HepG2 (cell line): Measurements from ENCODE around the gene RPL18. TPM values are rescaled to one million over a fixed set of nuclear protein-coding genes. Genes with fewer than 3 reads are reported as not detected.

Experiments used
- AGO1 ChIP-seq: fragments of 200-400 bp; formaldehyde crosslinking; IDR thresholded peaks from 2 replicates; pipeline ENCODE4 v1.6.1; 2017; ENCODE audit warnings: mild to moderate bottlenecking, low read depth, low read length, moderate library complexity; ENCODE audit not compliant: poor library complexity, severe bottlenecking
- ATF4 ChIP-seq, 2 experiments: fragments of 450-650 bp in 1 of 2; sonication (generic) in 1 of 2; formaldehyde crosslinking; IDR thresholded peaks; 2 replicates each; pipeline versions ENCODE4 v1.5.0 to v1.8.0; 2020 to 2022; ENCODE audit warnings: mild to moderate bottlenecking in 1 of 2, missing genetic modification reagents in 1 of 2
- ATF7 ChIP-seq, 2 experiments: fragments of 450-650 bp in 1 of 2; sonication (generic) in 1 of 2; formaldehyde crosslinking in 1 of 2; IDR thresholded peaks; 2 replicates each; pipeline versions ENCODE4 v1.4.0 to v1.6.1; 2016 to 2020; ENCODE audit warnings: antibody characterized with exemption in 1 of 2, mild to moderate bottlenecking in 1 of 2, missing genetic modification reagents in 1 of 2
- CENPT ChIP-seq: sonication (generic); formaldehyde crosslinking; IDR thresholded peaks from 2 replicates; pipeline ENCODE4 v1.8.0; 2022; ENCODE audit warnings: low read depth, mild to moderate bottlenecking, moderate library complexity, missing genetic modification reagents
- CENPX ChIP-seq: sonication (generic); formaldehyde crosslinking; IDR thresholded peaks from 2 replicates; pipeline ENCODE4 v1.9.0; 2021; ENCODE audit warnings: mild to moderate bottlenecking, missing genetic modification reagents, moderate library complexity
- ERF ChIP-seq: IDR thresholded peaks from 2 replicates; pipeline ENCODE4 v1.6.1; 2018; ENCODE audit warnings: missing biosample characterization, missing genetic modification reagents
- GTF2F1 ChIP-seq: fragments of 150-350 bp; IDR thresholded peaks from 2 replicates; pipeline ENCODE4 v1.6.1; 2014; ENCODE audit warnings: low read length
- MAFF ChIP-seq: IDR thresholded peaks from 2 replicates; pipeline ENCODE4 v1.6.1; 2011; ENCODE audit warnings: low read depth, low read length, improper control_type of control experiment
- PATZ1 ChIP-seq: sonication (generic); formaldehyde crosslinking; IDR thresholded peaks from 2 replicates; pipeline ENCODE4 v1.4.0; 2020; ENCODE audit warnings: missing genetic modification reagents
- PCBP1 ChIP-seq: fragments of 200-400 bp; formaldehyde crosslinking; IDR thresholded peaks from 2 replicates; pipeline ENCODE4 v1.6.1; 2017; ENCODE audit warnings: mild to moderate bottlenecking, low read depth, low read length, borderline replicate concordance
- REL ChIP-seq: sonication (generic); formaldehyde crosslinking; conservative IDR thresholded peaks from 2 replicates; pipeline ENCODE4 v1.8.0; 2022; ENCODE audit warnings: mild to moderate bottlenecking, missing genetic modification reagents, moderate library complexity
- RFX1 ChIP-seq: fragments of 450-650 bp; IDR thresholded peaks from 2 replicates; pipeline ENCODE4 v1.6.1; 2017
- SMARCE1 ChIP-seq: fragments of 450-650 bp; IDR thresholded peaks from 2 replicates; pipeline ENCODE4 v1.6.1; 2017; ENCODE audit warnings: borderline replicate concordance
- SP4 ChIP-seq: sonication (generic); formaldehyde crosslinking; IDR thresholded peaks from 2 replicates; pipeline ENCODE4 v1.8.1; 2023; ENCODE audit warnings: mild to moderate bottlenecking, missing genetic modification reagents
- TCF7 ChIP-seq: sonication (generic); IDR thresholded peaks from 2 replicates; pipeline ENCODE4 v1.6.1; 2016; ENCODE audit warnings: antibody characterized with exemption, low read depth
- TOE1 ChIP-seq: sonication (generic); formaldehyde crosslinking; IDR thresholded peaks from 2 replicates; pipeline ENCODE4 v1.4.0; 2020; ENCODE audit warnings: mild to moderate bottlenecking, missing genetic modification reagents
- ZFP36 ChIP-seq: fragments of 150-350 bp; IDR thresholded peaks from 2 replicates; pipeline ENCODE4 v1.6.1; 2018; ENCODE audit warnings: borderline replicate concordance, low read length, low read depth; ENCODE audit not compliant: partially characterized antibody
- ZNF101 ChIP-seq: sonication (generic); formaldehyde crosslinking; IDR thresholded peaks from 2 replicates; pipeline ENCODE4 v1.4.0; 2020; ENCODE audit warnings: mild to moderate bottlenecking, low read depth, missing genetic modification reagents, borderline replicate concordance
- ZNF337 ChIP-seq: sonication (generic); formaldehyde crosslinking; IDR thresholded peaks from 2 replicates; pipeline ENCODE4 v1.5.1; 2020; ENCODE audit warnings: missing genetic modification reagents, low read depth, mild to moderate bottlenecking, borderline replicate concordance
- ZNF646 ChIP-seq: sonication (generic); formaldehyde crosslinking; IDR thresholded peaks from 2 replicates; pipeline ENCODE4 v1.9.0; 2021; ENCODE audit warnings: mild to moderate bottlenecking, missing genetic modification reagents
- polyA plus RNA-seq, 8 experiments: library from polyadenylated mRNA; depleted of rRNA in 3 of 8; stranded (reverse) in 7 of 8; unstranded in 1 of 8; fragments of >200 nt; fragmentation: Illumina TruSeq in 4 of 8; extraction: Trizol in 4 of 8; gene quantifications; 2 replicates each; pipeline versions ENCODE4 v1.2.1 to v1.2.3, GENCODE V29; 2011 to 2016; ENCODE audit warnings: low read depth in 4 of 8, missing spikeins in 1 of 8, mixed read lengths in 1 of 8; ENCODE audit not compliant: insufficient read depth in 1 of 8
- total RNA-seq, 5 experiments: library from RNA; depleted of rRNA; stranded (reverse); fragments of >200 nt; fragmentation: Illumina TruSeq; extraction: Trizol; gene quantifications; 2 replicates each; pipeline ENCODE4 v1.2.3, GENCODE V29; 2016; ENCODE audit warnings: low read depth in 1 of 5

Gene RPL18
- total and polyA plus RNA-seq, 2 of the 13 experiments (the other 11 are each of a cell fraction or from before 2014, with no cell fraction given) = 1,485 to 1,639 TPM

GRCh38 chr19:48614436-48615230, 4.3 kb downstream of the RPL18 start, which contains the start of gene FAM83E (continued):
- TF ChIP-seq ZNF646 (CRISPR knock-in tag) = no peak
- no peak for TF ChIP-seq ERF (CRISPR knock-in tag)
- no peak for TF ChIP-seq ATF4 (CRISPR knock-in tag; IDR thresholded peaks at IDR 0.05)
- TF ChIP-seq REL (CRISPR knock-in tag) = 0 out of 2 replicates have a peak, but pooled peaks have one; percentile 28
- TF ChIP-seq TCF7 = no peak
- TF ChIP-seq MAFF = no peak
- TF ChIP-seq TOE1 (CRISPR knock-in tag) = no peak
- no peak for TF ChIP-seq RFX1
- TF ChIP-seq PATZ1 (CRISPR knock-in tag) = no peak; the same call in 1 of the 2 replicates
- no peak for TF ChIP-seq ZNF337 (CRISPR knock-in tag)
- no peak for TF ChIP-seq ZNF101 (CRISPR knock-in tag)
- TF ChIP-seq GTF2F1 = no peak
- no peak for TF ChIP-seq SP4
- TF ChIP-seq PCBP1 = peak; percentile 29; the same call in 1 of the 2 replicates
- TF ChIP-seq AGO1 = peak; percentile 98
- TF ChIP-seq ZFP36 = no peak
- no peak for TF ChIP-seq SMARCE1
- no peak for TF ChIP-seq CENPX (CRISPR knock-in tag)
- TF ChIP-seq CENPT (CRISPR knock-in tag) = no peak
- no peak for TF ChIP-seq ATF7 (IDR thresholded peaks at IDR 0.05)
- TF ChIP-seq ATF7 (CRISPR knock-in tag; IDR thresholded peaks at IDR 0.05) = no peak
